ENCODE measurements around the gene DEDD. TPM values are rescaled to one million over a fixed set of nuclear protein-coding genes. Genes with fewer than 3 reads are reported as not detected.

The DEDD gene
- total RNA-seq, 2 experiments from 2014 or later, result 35.5 to 36.6 TPM

DNA sequence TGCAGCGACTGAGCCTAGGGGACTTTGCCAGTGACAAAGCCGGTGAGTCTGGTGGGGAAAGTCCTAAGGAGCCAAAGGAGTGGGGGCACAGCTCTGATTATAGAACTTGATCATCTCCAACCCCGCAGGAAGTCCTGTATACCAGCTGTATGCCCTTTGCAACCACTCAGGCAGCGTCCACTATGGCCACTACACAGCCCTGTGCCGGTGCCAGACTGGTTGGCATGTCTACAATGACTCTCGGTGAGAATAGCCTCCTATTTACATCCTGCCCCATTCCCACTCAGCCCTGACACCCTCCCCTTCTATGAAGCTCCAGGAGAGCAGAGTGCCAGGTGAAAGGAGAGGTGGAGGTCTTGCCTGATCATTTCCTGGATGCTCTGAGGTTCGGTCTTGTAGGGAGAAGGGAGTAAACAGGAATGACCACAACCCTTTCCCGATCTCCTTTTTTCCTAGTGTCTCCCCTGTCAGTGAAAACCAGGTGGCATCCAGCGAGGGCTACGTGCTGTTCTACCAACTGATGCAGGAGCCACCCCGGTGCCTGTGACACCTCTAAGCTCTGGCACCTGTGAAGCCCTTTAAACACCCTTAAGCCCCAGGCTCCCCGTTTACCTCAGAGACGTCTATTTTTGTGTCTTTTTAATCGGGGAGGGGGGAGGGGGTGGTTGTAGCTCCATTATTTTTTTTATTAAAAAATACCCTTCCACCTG is 32.6 kb upstream of the DEDD start:
- intact Hi-C loops (cut with DNase I, micrococcal nuclease), result loop anchor here (5.0 kb wide), 1 partner anchor 33 kb away; the partner anchor contains the start of gene DEDD (in 2 of the 2)
- TF ChIP-seq, protein P1, sequence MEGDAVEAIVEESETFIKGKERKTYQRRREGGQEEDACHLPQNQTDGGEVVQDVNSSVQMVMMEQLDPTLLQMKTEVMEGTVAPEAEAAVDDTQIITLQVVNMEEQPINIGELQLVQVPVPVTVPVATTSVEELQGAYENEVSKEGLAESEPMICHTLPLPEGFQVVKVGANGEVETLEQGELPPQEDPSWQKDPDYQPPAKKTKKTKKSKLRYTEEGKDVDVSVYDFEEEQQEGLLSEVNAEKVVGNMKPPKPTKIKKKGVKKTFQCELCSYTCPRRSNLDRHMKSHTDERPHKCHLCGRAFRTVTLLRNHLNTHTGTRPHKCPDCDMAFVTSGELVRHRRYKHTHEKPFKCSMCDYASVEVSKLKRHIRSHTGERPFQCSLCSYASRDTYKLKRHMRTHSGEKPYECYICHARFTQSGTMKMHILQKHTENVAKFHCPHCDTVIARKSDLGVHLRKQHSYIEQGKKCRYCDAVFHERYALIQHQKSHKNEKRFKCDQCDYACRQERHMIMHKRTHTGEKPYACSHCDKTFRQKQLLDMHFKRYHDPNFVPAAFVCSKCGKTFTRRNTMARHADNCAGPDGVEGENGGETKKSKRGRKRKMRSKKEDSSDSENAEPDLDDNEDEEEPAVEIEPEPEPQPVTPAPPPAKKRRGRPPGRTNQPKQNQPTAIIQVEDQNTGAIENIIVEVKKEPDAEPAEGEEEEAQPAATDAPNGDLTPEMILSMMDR (IDR thresholded peaks at IDR 0.05), result no peak
- H3K9me3 Mint-ChIP-seq, result no peaks in the 10 kb centered on the region
- Histone ChIP-seq H3K4me1 (ENCODE audit: insufficient read depth, low read length) (peaks cover 52% of the 10 kb centered on the region), H3K27me3 (ENCODE audit: control insufficient read depth in 1 of 2, insufficient read depth in 2 of 2, low read length in 2 of 2) (no peaks in the 10 kb centered on the region), H3K27ac (ENCODE audit: low read depth in 1 of 2, low read length in 2 of 2) (peak overlapping the region; percentile 85 to 86), H3K4me3 (ENCODE audit: low read length) (peak overlapping the region; percentile 95), H3K36me3 (ENCODE audit: insufficient read depth, low read length) (peaks cover 44% of the 10 kb centered on the region), H3K9me3 (ENCODE audit: control insufficient read depth in 1 of 2, insufficient read depth in 1 of 2, low read length in 2 of 2) (no peaks in the 10 kb centered on the region)
- no peaks in the 10 kb centered on the region for H3K27me3 Mint-ChIP-seq
- CTCF ChIA-PET, result interaction anchor here (0.9 to 4.3 kb wide), 17 partner anchors 10 to 203 kb away, joined by 3 to 28 read pairs (median 5); partner anchors contain the start of genes B4GALT3, CFAP126, DEDD and NDUFS2
- DNase-seq (no peak), ATAC-seq (ENCODE audit: poor library complexity) (no peak)
- H3K4me1 Mint-ChIP-seq (ENCODE audit: low read depth), result peaks cover 71% of the 10 kb centered on the region
- peaks cover 64% of the 10 kb centered on the region for H3K36me3 Mint-ChIP-seq (ENCODE audit: low read depth)
- H3K4me3 Mint-ChIP-seq, result peak overlapping the region; percentile 60
- peak overlapping the region; percentile 98 for H3K27ac Mint-ChIP-seq
- POLR2A ChIA-PET, result interaction anchor here (0.6 to 3.6 kb wide), 23 partner anchors 7 to 914 kb away, joined by 3 to 58 read pairs (median 9); partner anchors contain the start of genes ARHGAP30, B4GALT3, DEDD and F11R

DNA sequence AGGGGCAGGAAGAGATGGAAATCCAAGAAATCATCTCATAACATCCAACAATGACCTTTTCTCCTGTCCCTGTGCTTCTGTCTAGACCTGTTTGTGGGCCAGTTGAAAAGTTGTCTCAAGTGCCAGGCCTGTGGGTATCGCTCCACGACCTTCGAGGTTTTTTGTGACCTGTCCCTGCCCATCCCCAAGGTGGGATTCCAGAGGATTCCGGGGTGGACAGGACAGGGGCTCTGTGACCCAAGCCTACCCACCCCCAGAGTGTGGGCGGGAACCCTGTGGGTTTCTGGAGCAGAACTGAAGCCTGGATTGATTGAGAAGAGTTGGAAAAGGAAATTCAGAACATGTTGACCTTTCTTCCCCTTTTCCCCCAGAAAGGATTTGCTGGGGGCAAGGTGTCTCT is 31.3 kb upstream of the DEDD start:
- H3K4me1 Mint-ChIP-seq (ENCODE audit: low read depth), result peaks cover 81% of the 10 kb centered on the region
- no peaks in the 10 kb centered on the region for H3K27me3 Mint-ChIP-seq
- DNase-seq (no peak), ATAC-seq (ENCODE audit: poor library complexity) (no peak)
- peak overlapping the region; percentile 98 for H3K27ac Mint-ChIP-seq
- H3K36me3 Mint-ChIP-seq (ENCODE audit: low read depth), result peaks cover 61% of the 10 kb centered on the region
- ChIA-PET POLR2A (interaction anchor here (1.0 to 2.3 kb wide), 2 partner anchors 8 to 95 kb away, joined by 3 to 7 read pairs; no protein-coding TSS in a partner anchor), CTCF (no interaction called here)
- intact Hi-C loops (cut with DNase I, micrococcal nuclease), result loop anchor here in 1 of 2 experiments (2.0 kb wide), 1 partner anchor 13 kb away; the partner anchor contains the start of gene B4GALT3
- Histone ChIP-seq H3K36me3 (ENCODE audit: insufficient read depth, low read length) (peaks cover 35% of the 10 kb centered on the region), H3K9me3 (ENCODE audit: control insufficient read depth in 1 of 2, insufficient read depth in 1 of 2, low read length in 2 of 2) (no peaks in the 10 kb centered on the region), H3K4me1 (ENCODE audit: insufficient read depth, low read length) (peaks cover 61% of the 10 kb centered on the region), H3K4me3 (ENCODE audit: low read length) (no peak overlapping the region), H3K27me3 (ENCODE audit: control insufficient read depth in 1 of 2, insufficient read depth in 2 of 2, low read length in 2 of 2) (no peaks in the 10 kb centered on the region), H3K27ac (ENCODE audit: low read depth in 1 of 2, low read length in 2 of 2) (no peak overlapping the region)
- no peaks in the 10 kb centered on the region for H3K9me3 Mint-ChIP-seq
- TF ChIP-seq, protein P1 (IDR thresholded peaks at IDR 0.05), result no peak
- H3K4me3 Mint-ChIP-seq, result peak overlapping the region; percentile 93

DNA sequence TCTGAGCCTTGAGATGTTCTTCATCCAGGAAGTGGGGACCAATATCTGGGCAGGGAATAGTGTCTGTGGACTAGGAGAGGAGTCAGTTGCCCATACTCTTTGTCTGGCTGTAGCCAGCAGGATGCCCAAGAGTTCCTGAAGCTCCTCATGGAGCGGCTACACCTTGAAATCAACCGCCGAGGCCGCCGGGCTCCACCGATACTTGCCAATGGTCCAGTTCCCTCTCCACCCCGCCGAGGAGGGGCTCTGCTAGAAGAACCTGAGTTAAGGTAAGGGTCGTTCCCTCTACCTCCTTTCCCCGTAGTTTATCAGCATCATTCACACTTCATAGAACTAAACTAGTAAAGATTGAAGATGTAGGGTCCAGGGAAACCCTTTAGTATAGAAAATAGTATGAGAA is 30.3 kb upstream of the DEDD start:
- H3K4me3 Mint-ChIP-seq, result peak overlapping the region; percentile 93
- H3K27ac ChIP-seq (ENCODE audit: low read depth in 1 of 2, low read length in 2 of 2), result no peak overlapping the region
- no peak for DNase-seq

More for the DNA sequence above, 30.3 kb upstream of the DEDD start:
- CTCF ChIA-PET, result no interaction called here
- POLR2A ChIA-PET, result interaction anchor here (1.2 to 1.3 kb wide), 2 partner anchors 14 to 19 kb away, joined by 3 read pairs; partner anchors contain the start of gene B4GALT3
- H3K9me3 ChIP-seq (ENCODE audit: control insufficient read depth in 1 of 2, insufficient read depth in 1 of 2, low read length in 2 of 2), result no peaks in the 10 kb centered on the region
- no peak overlapping the region for H3K4me3 ChIP-seq (ENCODE audit: low read length)
- H3K36me3 Mint-ChIP-seq (ENCODE audit: low read depth), result peaks cover 66% of the 10 kb centered on the region
- peaks cover 45% of the 10 kb centered on the region for H3K36me3 ChIP-seq (ENCODE audit: insufficient read depth, low read length)
- H3K4me1 Mint-ChIP-seq (ENCODE audit: low read depth), result peaks cover 84% of the 10 kb centered on the region
- no peaks in the 10 kb centered on the region for H3K27me3 Mint-ChIP-seq
- TF ChIP-seq, protein P1 (IDR thresholded peaks at IDR 0.05), result no peak
- peaks cover 62% of the 10 kb centered on the region for H3K4me1 ChIP-seq (ENCODE audit: insufficient read depth, low read length)
- no peaks in the 10 kb centered on the region for H3K9me3 Mint-ChIP-seq
- intact Hi-C loops (cut with DNase I, micrococcal nuclease), result loop anchor here in 1 of 2 experiments (2.0 kb wide), 1 partner anchor 14 kb away; the partner anchor contains the start of gene B4GALT3
- peak overlapping the region; percentile 98 for H3K27ac Mint-ChIP-seq
- ATAC-seq (ENCODE audit: poor library complexity), result no peak
- H3K27me3 ChIP-seq (ENCODE audit: control insufficient read depth in 1 of 2, insufficient read depth in 2 of 2, low read length in 2 of 2), result no peaks in the 10 kb centered on the region

All from CD4-positive, alpha-beta T cell (primary cell).